ENCODE data around the gene TOP3A. TPM values are rescaled to one million over a fixed set of nuclear protein-coding genes. Genes with fewer than 3 reads are reported as not detected.
A peak's percentile ranks its signal among the peaks of the same experiment; 100 is the strongest.

Gene TOP3A
- polyA plus RNA-seq, 3 donors, result 33.9 to 41.9 (median 37.0) TPM

DNA sequence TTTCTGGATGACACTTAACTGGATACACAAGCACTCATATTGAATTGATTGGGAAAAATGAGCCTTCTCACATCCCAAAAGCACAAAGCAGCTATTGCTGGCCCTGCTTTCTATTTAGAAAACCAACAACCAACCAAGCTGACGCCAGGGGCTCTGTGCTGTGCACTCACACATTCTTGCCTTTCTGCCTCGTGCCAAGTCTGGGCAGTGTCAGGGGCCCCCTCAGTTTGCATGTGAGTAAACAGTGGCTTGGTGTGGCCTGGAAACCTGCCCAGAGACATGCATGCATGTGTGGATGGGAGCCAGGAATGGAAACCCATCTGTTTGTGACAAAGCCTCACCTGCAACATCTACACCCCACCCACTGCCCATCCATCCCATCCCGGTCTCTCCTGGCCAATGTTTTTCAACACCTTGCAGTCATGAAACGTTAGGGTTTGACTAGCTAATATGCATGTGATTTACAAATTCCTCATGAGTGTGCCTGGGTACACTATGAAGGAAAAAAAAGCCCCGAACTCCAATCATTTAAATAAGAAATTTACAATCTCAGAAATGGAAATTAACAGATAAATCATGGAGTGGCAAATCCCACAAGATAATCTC lies 33.9 kb downstream of the TOP3A start:
- DNase-seq (ENCODE audit: low read depth in 3 of 3, low spot score in 2 of 3), result no peak

GRCh38 chr17:18280249-18280648 lies 34.5 kb downstream of the TOP3A start:
- DNase-seq (ENCODE audit: low read depth in 3 of 3, low spot score in 2 of 3), result no peak

DNA sequence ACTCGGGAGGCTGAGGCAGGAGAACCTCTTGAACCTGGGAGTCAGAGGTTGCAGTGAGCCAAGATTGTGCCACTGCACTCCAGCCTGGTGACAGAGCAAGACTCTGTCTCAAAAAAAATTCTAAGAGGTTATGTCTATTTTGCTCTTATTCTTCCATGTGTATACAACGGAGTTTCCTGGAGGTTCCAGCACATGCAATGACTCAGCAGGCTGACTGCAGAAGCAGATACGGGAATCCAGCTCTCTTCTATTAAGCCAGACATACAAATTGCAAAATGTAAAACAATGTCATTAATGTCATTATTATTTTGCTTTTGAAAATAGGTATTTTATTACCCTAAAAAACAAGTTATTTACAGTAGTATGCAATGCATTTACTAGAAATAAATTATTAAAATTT lies 35.9 kb downstream of the TOP3A start:
- no peak for DNase-seq (ENCODE audit: low read depth in 3 of 3, low spot score in 2 of 3)

DNA sequence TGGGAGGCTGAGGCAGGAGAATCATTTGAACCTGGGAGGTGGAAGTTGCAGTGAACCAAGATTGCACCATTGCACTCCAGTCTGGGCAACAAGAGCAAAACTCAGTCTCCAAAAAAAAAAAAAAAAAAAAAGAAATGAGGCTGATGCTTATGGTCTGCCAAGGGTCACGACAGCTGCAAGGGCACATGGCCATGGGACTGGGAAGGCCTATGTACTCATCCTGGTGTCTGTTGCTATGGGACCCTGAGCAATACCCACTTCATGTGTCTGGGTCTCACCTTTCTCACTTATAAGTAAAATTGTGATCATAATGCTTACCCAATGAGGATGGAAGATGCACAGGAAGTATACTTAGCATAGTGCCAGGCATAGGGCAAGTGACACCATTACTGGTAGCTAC lies 37.7 kb downstream of the TOP3A start:
- DNase-seq (ENCODE audit: low read depth in 3 of 3, low spot score in 2 of 3), result no peak

- DNase-seq (ENCODE audit: low read depth in 3 of 3, low spot score in 2 of 3), result no peak
Observed at GRCh38 chr17:18270046-18270931, 44.5 kb downstream of the TOP3A start.

GRCh38 chr17:18267927-18268711 lies 46.7 kb downstream of the TOP3A start:
- DNase-seq (ENCODE audit: low read depth in 3 of 3, low spot score in 2 of 3), result no peak

GRCh38 chr17:18267366-18267765 lies 47.4 kb downstream of the TOP3A start:
- no peak for DNase-seq (ENCODE audit: low read depth in 3 of 3, low spot score in 2 of 3)

DNA sequence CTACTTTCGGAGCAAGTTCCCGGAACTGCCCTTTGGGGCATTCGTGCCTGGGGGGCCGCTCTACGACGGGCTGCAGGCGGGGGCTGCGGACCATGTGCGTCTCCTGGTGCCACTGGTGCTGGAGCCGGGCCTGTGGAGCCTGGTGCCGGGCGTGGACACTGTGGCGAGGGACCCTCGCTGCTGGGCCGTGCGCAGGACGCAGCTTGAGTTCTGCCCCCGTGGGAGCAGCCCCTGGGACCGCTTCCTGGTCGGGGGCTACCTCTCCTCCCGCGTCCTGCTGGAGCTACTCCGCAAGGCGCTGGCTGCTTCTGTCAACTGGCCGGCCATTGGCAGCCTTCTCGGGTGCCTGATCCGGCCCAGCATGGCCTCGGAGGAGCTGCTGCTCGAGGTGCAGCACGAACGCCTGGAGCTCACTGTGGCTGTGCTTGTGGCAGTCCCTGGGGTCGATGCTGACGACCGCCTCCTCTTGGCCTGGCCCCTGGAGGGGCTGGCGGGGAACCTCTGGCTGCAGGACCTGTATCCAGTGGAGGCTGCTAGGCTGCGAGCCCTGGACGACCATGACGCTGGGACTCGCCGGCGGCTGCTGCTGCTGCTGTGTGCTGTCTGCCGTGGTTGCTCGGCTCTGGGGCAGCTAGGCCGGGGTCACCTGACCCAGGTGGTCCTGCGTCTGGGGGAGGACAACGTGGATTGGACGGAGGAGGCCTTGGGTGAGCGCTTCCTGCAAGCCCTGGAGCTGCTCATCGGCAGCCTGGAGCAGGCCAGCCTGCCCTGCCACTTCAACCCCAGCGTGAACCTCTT lies 50.7 kb downstream of the TOP3A start:
- DNase-seq (ENCODE audit: low read depth in 3 of 3, low spot score in 2 of 3), result no peak

DNA sequence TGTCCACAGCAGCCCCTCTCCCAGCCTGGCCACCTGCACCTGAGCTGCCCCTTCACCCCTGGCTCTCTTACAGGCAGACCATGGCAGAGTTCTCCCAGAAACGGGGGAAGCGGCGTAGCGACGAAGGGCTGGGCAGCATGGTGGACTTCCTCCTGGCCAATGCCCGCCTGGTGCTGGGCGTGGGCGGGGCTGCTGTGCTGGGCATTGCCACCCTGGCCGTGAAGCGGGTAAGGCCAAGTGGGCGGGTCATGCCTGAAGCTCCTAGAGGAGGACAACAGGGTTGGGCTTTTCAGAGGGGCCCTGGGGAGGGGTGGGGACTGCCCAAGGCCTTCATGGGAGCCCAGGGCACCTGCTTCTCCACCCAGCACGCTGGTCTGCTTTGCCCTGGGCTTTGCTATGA lies 52.2 kb downstream of the TOP3A start:
- DNase-seq (ENCODE audit: low read depth in 3 of 3, low spot score in 2 of 3), result no peak

DNA sequence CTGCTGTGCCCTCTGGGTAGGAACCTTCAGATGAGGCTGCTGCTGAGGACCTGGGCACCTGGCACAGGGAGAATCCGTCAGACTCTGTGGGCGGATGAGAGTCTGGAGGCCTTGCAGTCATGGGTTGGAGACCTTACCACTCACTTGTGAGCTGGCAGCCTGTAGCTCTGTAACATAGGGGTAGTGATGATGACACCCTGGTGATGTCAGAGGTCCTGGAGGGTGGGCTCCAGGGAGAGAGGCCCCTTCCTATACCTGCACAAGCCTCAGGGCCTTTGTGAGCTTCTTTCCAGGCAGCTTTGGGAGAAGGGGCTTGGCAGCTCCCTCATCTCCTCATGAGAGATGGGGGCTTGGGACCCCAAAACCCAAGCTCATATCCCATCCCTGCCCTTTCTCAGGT lies 52.7 kb downstream of the TOP3A start:
- DNase-seq (ENCODE audit: low read depth in 3 of 3, low spot score in 2 of 3), result no peak

- no peak for DNase-seq (ENCODE audit: low read depth in 3 of 3, low spot score in 2 of 3)
Observed at GRCh38 chr17:18261659-18262058, 53.1 kb downstream of the TOP3A start.

DNA sequence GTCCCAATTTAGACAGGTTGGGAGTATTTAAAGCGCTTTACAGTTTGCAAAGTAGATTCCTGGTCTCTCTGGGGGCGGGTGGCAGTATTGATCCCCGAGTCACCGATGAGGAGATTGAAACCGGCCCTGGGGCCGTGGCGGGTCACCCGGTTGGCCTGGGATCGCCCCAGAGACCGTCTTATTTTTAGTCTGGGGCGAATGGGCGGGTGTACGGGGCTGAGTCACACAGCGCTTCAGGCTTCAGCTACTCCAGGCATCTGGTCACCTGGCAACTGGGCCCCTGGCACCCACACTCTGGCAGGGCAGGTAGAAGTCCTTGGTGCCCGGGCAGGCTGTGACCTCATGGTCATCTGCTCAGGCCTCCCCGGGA lies 53.7 kb downstream of the TOP3A start:
- peak in 1 of 3 donors; percentile 30 for DNase-seq (ENCODE audit: low read depth in 3 of 3, low spot score in 2 of 3)

GRCh38 chr17:18260332-18261145 lies 54.3 kb downstream of the TOP3A start, which contains the start of gene MIEF2:
MIEF2 (plus strand) TSS chr17:18260662; CDS start chr17:18262721, 2,059 bp downstream.
- peak; percentile 83 to 89 (median 84) for DNase-seq (ENCODE audit: low read depth in 3 of 3, low spot score in 2 of 3)

GRCh38 chr17:18259621-18260331 lies 55.0 kb downstream of the TOP3A start:
- DNase-seq (ENCODE audit: low read depth in 3 of 3, low spot score in 2 of 3), result no peak

DNA sequence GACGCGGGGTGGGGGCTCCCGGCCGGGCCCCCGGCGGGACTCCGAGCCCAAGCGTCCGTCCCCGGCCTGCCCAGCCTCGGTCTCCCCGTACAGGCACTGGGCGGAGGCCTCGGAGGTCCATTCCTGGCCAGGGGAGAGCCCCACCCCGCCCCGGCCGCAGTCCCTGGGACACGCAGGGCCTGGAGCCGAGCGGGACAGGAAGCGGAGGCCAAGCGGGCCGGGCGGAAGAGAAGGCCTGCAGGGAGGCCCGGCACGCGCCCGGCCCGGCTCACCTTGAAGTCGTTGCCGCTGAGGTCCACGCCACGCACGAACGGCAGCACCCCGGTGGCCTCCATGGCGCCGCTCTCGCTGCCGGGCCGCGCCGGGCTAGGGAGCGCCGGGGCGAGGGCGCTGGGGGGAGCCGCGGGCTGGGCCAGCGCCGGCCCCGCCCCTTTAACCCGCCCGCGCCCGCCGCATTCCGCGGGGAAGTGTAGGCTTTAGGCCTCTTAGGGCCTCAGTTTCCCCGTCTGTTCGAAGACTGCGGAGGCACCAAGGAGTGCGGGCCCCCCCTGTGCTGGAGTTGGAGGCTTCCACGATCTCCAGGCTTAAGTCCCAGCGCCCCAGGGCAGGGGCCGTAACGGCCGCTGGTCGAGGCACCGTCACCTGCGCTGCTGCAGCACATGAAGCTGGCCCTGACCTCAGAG lies 56.3 kb downstream of the TOP3A start, which contains the start of gene FLII:
TSS of gene FLII (minus strand) at position 383 of the 683 bp plus-strand sequence. CDS start at position 335, 48 bp downstream.
- DNase-seq (ENCODE audit: low read depth in 3 of 3, low spot score in 2 of 3), result peak in 1 of 3 donors; percentile 32

DNA sequence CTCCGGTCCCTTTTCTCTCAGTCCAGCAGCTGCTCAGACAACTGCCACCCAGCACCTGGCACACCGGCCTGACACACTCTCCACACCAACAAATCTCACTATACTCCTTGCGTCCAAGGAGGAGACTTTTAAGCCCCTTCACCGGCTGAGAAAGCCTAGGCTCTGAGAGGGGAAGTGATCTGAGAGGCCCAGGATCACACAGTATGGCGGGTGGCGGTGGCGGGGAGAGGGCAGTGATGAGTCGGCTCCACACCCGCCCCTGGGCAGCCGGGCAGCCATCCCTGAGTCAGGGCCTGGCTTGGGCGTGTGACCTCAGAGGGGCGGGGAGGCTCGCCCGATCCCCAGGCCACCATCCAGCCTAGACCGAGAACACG lies 56.8 kb downstream of the TOP3A start:
- DNase-seq (ENCODE audit: low read depth in 3 of 3, low spot score in 2 of 3), result no peak

- DNase-seq (ENCODE audit: low read depth in 3 of 3, low spot score in 2 of 3), result no peak
Observed at GRCh38 chr17:18257268-18257981, 57.4 kb downstream of the TOP3A start.

GRCh38 chr17:18256776-18257175 lies 58.0 kb downstream of the TOP3A start:
- DNase-seq (ENCODE audit: low read depth in 3 of 3, low spot score in 2 of 3), result no peak

Data from right renal cortex interstitium (tissue), 3 donors.